ENCODE measurements around the gene CASKIN1.

The CASKIN1 gene

DNA sequence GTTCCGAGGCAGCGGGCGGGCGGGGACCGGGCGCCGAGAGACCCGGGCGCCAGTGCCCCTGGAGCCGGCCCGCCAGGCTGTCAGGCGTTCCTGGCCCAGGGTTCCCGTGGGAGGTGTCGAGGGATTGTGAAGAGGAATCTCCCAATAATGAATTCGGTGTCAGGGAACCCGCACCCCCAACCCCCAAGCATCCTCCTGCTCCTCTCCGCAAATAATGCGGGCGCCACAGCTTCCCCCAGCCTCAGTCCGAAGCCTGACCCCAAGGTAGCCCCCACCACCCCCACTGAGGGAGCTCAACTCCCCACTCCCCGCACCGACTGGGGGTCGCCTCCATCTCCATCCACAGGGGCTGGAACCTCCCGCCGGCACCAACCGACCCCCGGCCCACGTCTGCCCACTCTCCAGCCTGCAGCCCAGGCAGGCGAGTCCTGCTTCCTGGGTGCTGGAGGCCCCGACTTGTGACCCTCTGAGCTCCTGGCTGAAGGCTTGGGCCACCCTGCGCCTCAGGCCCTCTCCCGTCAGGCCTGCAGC lies 641 bp upstream of the CASKIN1 start:
- TF ChIP-seq TEAD4 (IDR thresholded peaks at IDR 0.05), result no peak
- TF ChIP-seq EGR1 (IDR thresholded peaks at IDR 0.05), result no peak
- TF ChIP-seq, protein P1, sequence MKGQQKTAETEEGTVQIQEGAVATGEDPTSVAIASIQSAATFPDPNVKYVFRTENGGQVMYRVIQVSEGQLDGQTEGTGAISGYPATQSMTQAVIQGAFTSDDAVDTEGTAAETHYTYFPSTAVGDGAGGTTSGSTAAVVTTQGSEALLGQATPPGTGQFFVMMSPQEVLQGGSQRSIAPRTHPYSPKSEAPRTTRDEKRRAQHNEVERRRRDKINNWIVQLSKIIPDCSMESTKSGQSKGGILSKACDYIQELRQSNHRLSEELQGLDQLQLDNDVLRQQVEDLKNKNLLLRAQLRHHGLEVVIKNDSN (IDR thresholded peaks at IDR 0.05), result no peak
- no peak for TF ChIP-seq CEBPB (IDR thresholded peaks at IDR 0.05)
- no peak for TF ChIP-seq EP300 (IDR thresholded peaks at IDR 0.05; ENCODE audit: borderline replicate concordance)
- TF ChIP-seq, protein P2, sequence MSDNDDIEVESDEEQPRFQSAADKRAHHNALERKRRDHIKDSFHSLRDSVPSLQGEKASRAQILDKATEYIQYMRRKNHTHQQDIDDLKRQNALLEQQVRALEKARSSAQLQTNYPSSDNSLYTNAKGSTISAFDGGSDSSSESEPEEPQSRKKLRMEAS (IDR thresholded peaks at IDR 0.05), result no peak
- no peak for TF ChIP-seq RAD21 (IDR thresholded peaks at IDR 0.05; ENCODE audit: low read depth)
- TF ChIP-seq TCF12 (IDR thresholded peaks at IDR 0.05; ENCODE audit: low read depth), result no peak
- TF ChIP-seq, protein P3, sequence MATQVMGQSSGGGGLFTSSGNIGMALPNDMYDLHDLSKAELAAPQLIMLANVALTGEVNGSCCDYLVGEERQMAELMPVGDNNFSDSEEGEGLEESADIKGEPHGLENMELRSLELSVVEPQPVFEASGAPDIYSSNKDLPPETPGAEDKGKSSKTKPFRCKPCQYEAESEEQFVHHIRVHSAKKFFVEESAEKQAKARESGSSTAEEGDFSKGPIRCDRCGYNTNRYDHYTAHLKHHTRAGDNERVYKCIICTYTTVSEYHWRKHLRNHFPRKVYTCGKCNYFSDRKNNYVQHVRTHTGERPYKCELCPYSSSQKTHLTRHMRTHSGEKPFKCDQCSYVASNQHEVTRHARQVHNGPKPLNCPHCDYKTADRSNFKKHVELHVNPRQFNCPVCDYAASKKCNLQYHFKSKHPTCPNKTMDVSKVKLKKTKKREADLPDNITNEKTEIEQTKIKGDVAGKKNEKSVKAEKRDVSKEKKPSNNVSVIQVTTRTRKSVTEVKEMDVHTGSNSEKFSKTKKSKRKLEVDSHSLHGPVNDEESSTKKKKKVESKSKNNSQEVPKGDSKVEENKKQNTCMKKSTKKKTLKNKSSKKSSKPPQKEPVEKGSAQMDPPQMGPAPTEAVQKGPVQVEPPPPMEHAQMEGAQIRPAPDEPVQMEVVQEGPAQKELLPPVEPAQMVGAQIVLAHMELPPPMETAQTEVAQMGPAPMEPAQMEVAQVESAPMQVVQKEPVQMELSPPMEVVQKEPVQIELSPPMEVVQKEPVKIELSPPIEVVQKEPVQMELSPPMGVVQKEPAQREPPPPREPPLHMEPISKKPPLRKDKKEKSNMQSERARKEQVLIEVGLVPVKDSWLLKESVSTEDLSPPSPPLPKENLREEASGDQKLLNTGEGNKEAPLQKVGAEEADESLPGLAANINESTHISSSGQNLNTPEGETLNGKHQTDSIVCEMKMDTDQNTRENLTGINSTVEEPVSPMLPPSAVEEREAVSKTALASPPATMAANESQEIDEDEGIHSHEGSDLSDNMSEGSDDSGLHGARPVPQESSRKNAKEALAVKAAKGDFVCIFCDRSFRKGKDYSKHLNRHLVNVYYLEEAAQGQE (IDR thresholded peaks at IDR 0.05; ENCODE audit: low read depth), result no peak
- no peak for TF ChIP-seq TAF1 (IDR thresholded peaks at IDR 0.05; ENCODE audit: low read depth)
- TF ChIP-seq CREB1 (IDR thresholded peaks at IDR 0.05; ENCODE audit: low read depth), result no peak

DNA sequence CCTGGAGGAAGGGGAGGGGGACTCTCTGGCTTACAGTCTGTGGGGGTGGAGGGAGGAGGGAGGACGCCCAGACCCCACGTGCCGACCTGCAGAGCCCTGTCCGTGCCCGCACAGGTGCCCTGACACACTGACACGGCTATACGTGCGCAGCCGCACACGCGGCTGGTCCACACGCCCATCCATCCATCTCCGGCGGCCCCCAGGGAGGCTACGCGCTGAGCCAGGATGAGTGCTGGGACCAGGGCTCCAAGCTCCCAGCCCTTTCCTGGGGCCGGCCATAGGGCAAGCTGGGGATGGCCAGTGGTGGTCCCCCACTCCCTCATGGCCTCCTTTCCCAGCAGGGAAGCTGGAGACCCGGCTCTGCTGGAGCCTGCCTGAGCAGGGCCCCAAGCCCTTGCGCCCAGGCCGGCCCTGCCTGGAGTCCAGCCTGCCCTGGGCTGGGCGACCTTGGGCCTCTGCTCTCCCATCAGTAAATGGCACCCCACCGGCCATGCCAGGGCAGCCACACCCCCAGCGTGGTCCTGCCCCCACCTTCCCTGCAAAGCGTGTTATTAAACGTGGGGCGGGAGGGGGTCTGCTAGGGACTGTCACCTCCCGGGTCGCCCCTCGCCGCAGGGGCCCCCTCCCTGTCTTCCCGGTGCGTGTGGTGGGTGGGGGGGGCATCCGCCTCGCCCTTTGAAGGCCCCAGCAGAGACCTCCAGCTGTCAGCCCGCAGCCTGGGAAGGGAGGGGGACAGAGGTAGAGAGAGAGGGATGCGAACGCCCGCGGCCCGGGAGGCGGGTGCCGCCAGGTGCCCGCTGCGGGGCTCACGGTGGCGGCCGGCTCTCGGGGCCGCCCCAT lies 863 bp downstream of the CASKIN1 start:
- TF ChIP-seq TCF12 (IDR thresholded peaks at IDR 0.05; ENCODE audit: low read depth) (no peak), TAF1 (IDR thresholded peaks at IDR 0.05; ENCODE audit: low read depth) (no peak), NFIC (IDR thresholded peaks at IDR 0.05) (no peak), ZBTB7A (IDR thresholded peaks at IDR 0.05; ENCODE audit: low read depth) (no peak), FOXM1 (IDR thresholded peaks at IDR 0.05; ENCODE audit: borderline replicate concordance, low read depth) (no peak), YY1 (IDR thresholded peaks at IDR 0.05; ENCODE audit: low read depth) (no peak)

DNA sequence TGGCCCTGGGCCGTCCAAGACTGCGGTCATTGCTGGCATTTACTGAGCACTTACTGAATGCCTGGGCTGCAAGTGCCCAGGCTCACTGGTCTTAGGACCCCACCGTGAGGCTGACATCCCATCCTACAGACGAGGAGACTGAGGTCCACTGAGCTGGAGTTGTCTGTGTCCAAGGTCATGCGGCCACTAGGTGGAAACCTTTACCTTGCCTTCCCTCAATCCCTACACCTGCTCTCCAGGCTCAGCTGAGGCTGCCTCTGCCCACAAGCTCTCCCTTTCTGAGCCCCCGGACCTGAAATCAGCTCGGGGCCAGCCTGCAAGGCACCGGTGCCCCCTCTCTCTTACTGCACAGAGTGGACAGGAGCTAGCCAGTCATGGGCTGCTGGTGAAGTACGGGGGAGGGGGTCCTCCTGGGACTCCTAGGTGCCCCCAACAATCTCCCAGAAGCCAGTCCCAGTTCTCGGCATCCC lies 1.5 kb downstream of the CASKIN1 start:
- no peak for TF ChIP-seq NFIC (IDR thresholded peaks at IDR 0.05)
- TF ChIP-seq, protein P2 (IDR thresholded peaks at IDR 0.05), result 0 out of 2 replicates have a peak, but pooled peaks have one; percentile 9
- no peak for TF ChIP-seq FOXM1 (IDR thresholded peaks at IDR 0.05; ENCODE audit: borderline replicate concordance, low read depth)
- TF ChIP-seq RAD21 (IDR thresholded peaks at IDR 0.05; ENCODE audit: low read depth), result peak; percentile 79
- no peak for TF ChIP-seq EP300 (IDR thresholded peaks at IDR 0.05; ENCODE audit: borderline replicate concordance)
- TF ChIP-seq YY1 (IDR thresholded peaks at IDR 0.05; ENCODE audit: low read depth), result no peak
- TF ChIP-seq, protein P3 (IDR thresholded peaks at IDR 0.05; ENCODE audit: low read depth), result no peak

DNA sequence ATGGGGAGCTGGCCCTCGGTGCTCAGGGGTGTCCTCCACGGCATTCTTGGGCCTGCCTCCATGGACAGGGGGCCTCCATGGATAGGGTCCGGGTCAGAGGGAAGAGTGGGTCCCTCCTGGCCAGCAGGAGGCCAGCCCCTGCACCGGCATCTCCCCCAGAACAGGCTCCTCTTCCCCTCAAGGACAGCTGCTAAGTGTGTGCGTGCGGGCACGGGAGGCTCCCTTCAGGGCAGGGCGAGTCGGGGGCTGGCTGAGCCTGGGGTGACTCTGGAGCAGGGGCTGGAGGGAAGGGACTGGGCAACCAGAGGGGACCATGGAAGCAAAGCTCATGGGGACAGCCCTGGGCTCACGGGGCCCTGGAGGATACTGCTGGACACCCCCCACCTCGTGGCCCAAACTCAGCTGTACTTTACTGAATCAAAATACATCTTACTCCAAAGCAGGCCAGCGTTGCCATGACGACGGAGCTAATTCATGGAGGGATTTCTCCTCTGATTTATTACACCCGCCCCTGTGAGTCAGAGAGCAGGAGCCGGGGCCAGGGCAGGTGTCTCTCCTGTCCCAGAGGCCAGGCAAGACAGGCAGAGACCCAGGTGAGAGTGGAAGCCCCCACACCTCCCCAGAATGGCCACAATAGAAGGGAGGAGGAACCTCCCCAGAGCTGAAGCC lies 2.1 kb downstream of the CASKIN1 start:
- no peak for TF ChIP-seq TCF12 (IDR thresholded peaks at IDR 0.05; ENCODE audit: low read depth)

DNA sequence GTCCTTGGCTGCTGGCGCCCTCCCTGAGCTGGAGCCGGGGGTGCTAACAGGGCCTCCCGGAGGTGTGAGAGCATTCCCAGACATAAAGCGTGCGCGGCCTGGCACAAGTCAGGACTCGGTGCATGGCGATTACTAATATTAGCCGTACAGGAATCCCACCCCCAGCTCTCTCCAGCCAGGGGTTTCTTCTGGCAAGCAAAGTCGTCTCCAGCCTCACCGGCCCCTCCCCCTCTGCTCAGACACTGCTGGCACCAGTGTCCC lies 5.0 kb downstream of the CASKIN1 start:
- TF ChIP-seq, protein P1 (IDR thresholded peaks at IDR 0.05), result no peak
- TF ChIP-seq CEBPB (IDR thresholded peaks at IDR 0.05) (no peak), TCF12 (IDR thresholded peaks at IDR 0.05; ENCODE audit: low read depth) (no peak), RAD21 (IDR thresholded peaks at IDR 0.05; ENCODE audit: low read depth) (no peak), EGR1 (IDR thresholded peaks at IDR 0.05) (no peak), TAF1 (IDR thresholded peaks at IDR 0.05; ENCODE audit: low read depth) (no peak), FOXM1 (IDR thresholded peaks at IDR 0.05; ENCODE audit: borderline replicate concordance, low read depth) (no peak), CREB1 (IDR thresholded peaks at IDR 0.05; ENCODE audit: low read depth) (no peak), NFIC (IDR thresholded peaks at IDR 0.05) (no peak)
- TF ChIP-seq, protein P3 (IDR thresholded peaks at IDR 0.05; ENCODE audit: low read depth), result no peak
- TF ChIP-seq, protein P2 (IDR thresholded peaks at IDR 0.05), result no peak

Data from Ishikawa (cell line).